H9 (cell line): ENCODE measurements around the gene HBZ. TPM values are rescaled to one million over a fixed set of nuclear protein-coding genes. Genes with fewer than 3 reads are reported as not detected.
A peak's percentile ranks its signal among the peaks of the same experiment; 100 is the strongest.
"Not testable (repeated sequence)": the region's sequence is repeated elsewhere in the genome, so short reads cannot be mapped to it uniquely, and the experiment has no call there.

ENCODE experiments used
- DNase-seq: peaks from one replicate; pipeline ENCODE4 v3.0.0-alpha.2; 2017
- H2AFZ ChIP-seq: one replicate; pipeline ENCODE4 v1.6.1; 2013; ENCODE audit warnings: mild to moderate bottlenecking, low read length, control low read depth, moderate library complexity
- H2AK5ac ChIP-seq: 2 replicates; pipeline ENCODE4 v1.6.1; 2013; ENCODE audit warnings: low read length, control low read depth, mixed read lengths; ENCODE audit not compliant: insufficient read length
- H2BK120ac ChIP-seq: one replicate; pipeline ENCODE4 v1.6.1; 2013; ENCODE audit warnings: low read depth, mild to moderate bottlenecking, low read length, control low read depth, inconsistent platforms; ENCODE audit not compliant: poor library complexity, severe bottlenecking
- H2BK12ac ChIP-seq: 2 replicates; pipeline ENCODE4 v1.6.1; 2013; ENCODE audit warnings: low read length, control low read depth, mixed read lengths, low read depth; ENCODE audit not compliant: insufficient read length
- H2BK15ac ChIP-seq: 2 replicates; pipeline ENCODE4 v1.6.1; 2013; ENCODE audit warnings: low read depth, low read length, control low read depth
- H2BK20ac ChIP-seq: one replicate; pipeline ENCODE4 v1.6.1; 2013; ENCODE audit warnings: low read depth, mild to moderate bottlenecking, low read length, control low read depth, inconsistent platforms; ENCODE audit not compliant: poor library complexity, severe bottlenecking
- H2BK5ac ChIP-seq: 2 replicates; pipeline ENCODE4 v1.6.1; 2013; ENCODE audit warnings: low read length, control low read depth, mixed read lengths; ENCODE audit not compliant: insufficient read length
- H3K14ac ChIP-seq: 2 replicates; pipeline ENCODE4 v1.6.1; 2013; ENCODE audit warnings: low read length, control low read depth; ENCODE audit not compliant: insufficient read depth
- H3K18ac ChIP-seq: 2 replicates; pipeline ENCODE4 v1.6.1; 2013; ENCODE audit warnings: low read depth, mild to moderate bottlenecking, mixed read lengths, low read length, control low read depth; ENCODE audit not compliant: insufficient read length
- H3K23ac ChIP-seq: 2 replicates; pipeline ENCODE4 v1.6.1; 2013; ENCODE audit warnings: low read length, control low read depth, mixed read lengths, low read depth; ENCODE audit not compliant: insufficient read length
- H3K23me2 ChIP-seq: 2 replicates; pipeline ENCODE4 v1.6.1; 2013; ENCODE audit warnings: low read depth, mild to moderate bottlenecking, mixed read lengths, low read length, control low read depth; ENCODE audit not compliant: insufficient read length, poor library complexity, severe bottlenecking
- H3K27ac ChIP-seq: 2 replicates; pipeline ENCODE4 v1.5.1; 2013; ENCODE audit warnings: low read length, control low read depth, mixed read lengths, low read depth; ENCODE audit not compliant: insufficient read length
- H3K27me3 ChIP-seq: 2 replicates; pipeline ENCODE4 v1.6.1; 2013; ENCODE audit warnings: low read length, control low read depth, inconsistent platforms; ENCODE audit not compliant: insufficient read depth
- H3K4ac ChIP-seq: 2 replicates; pipeline ENCODE4 v1.6.1; 2013; ENCODE audit warnings: low read depth, mild to moderate bottlenecking, control low read depth, inconsistent platforms, low read length, moderate library complexity
- H3K4me1 ChIP-seq: 2 replicates; pipeline ENCODE4 v1.6.1; 2013; ENCODE audit warnings: low read length, control low read depth, inconsistent platforms; ENCODE audit not compliant: insufficient read depth
- H3K4me2 ChIP-seq: 2 replicates; pipeline ENCODE4 v1.6.1; 2013; ENCODE audit warnings: low read length, control low read depth, mixed read lengths; ENCODE audit not compliant: insufficient read length, insufficient read depth
- H3K56ac ChIP-seq: 2 replicates; pipeline ENCODE4 v1.6.1; 2013; ENCODE audit warnings: low read depth, mild to moderate bottlenecking, mixed read lengths, low read length, control low read depth; ENCODE audit not compliant: insufficient read length
- H3K79me1 ChIP-seq: 2 replicates; pipeline ENCODE4 v1.6.1; 2013; ENCODE audit warnings: low read depth, mild to moderate bottlenecking, moderate library complexity, low read length, control low read depth, inconsistent platforms; ENCODE audit not compliant: insufficient read depth, poor library complexity, severe bottlenecking
- H3K79me2 ChIP-seq: 2 replicates; pipeline ENCODE4 v1.6.1; 2013; ENCODE audit warnings: low read length, control low read depth, inconsistent platforms; ENCODE audit not compliant: insufficient read depth
- H3K9ac ChIP-seq: 2 replicates; pipeline ENCODE4 v1.6.1; 2013; ENCODE audit warnings: low read length, control low read depth, mixed read lengths; ENCODE audit not compliant: insufficient read length; ENCODE audit errors: extremely low read depth
- H3K9me3 ChIP-seq: one replicate; pipeline ENCODE4 v1.6.1; 2013; ENCODE audit warnings: low read depth, low read length, inconsistent platforms; ENCODE audit not compliant: control insufficient read depth
- H3T11ph ChIP-seq: one replicate; pipeline ENCODE4 v1.6.1; 2013; ENCODE audit warnings: mild to moderate bottlenecking, low read length, control low read depth, inconsistent platforms
- H4K20me1 ChIP-seq: one replicate; pipeline ENCODE4 v1.6.1; 2013; ENCODE audit not compliant: control insufficient read depth, insufficient read length, insufficient read depth
- H4K5ac ChIP-seq: 2 replicates; pipeline ENCODE4 v1.6.1; 2013; ENCODE audit warnings: low read depth, mild to moderate bottlenecking, mixed read lengths, low read length, control low read depth; ENCODE audit not compliant: insufficient read length
- H4K8ac ChIP-seq: replicated peaks from 2 replicates; pipeline ENCODE4 v1.6.1; 2013; ENCODE audit warnings: low read length, control low read depth, mixed read lengths, low read depth; ENCODE audit not compliant: insufficient read length
- H4K91ac ChIP-seq: 2 replicates; pipeline ENCODE4 v1.6.1; 2013; ENCODE audit warnings: low read depth, mild to moderate bottlenecking, moderate library complexity, mixed read lengths, low read length, control low read depth; ENCODE audit not compliant: insufficient read length
- H3K27ac Mint-ChIP-seq, 3 experiments: 2 replicates in 2 of 3; 3 replicates in 1 of 3; pipeline ENCODE4 v1.8.0; 2020 to 2021; ENCODE audit warnings: mixed read lengths in 3 of 3, mild to moderate bottlenecking in 1 of 3, moderate library complexity in 1 of 3
- H3K27me3 Mint-ChIP-seq: 2 replicates; pipeline ENCODE4 v1.8.0; 2021; ENCODE audit warnings: low read depth, mild to moderate bottlenecking, moderate library complexity, mixed read lengths
- H3K36me3 Mint-ChIP-seq, 3 experiments: 2 replicates in 2 of 3; 3 replicates in 1 of 3; pipeline ENCODE4 v1.8.0; 2020 to 2021; ENCODE audit warnings: low read depth in 3 of 3, mixed read lengths in 3 of 3; ENCODE audit not compliant: insufficient read depth in 1 of 3
- H3K4me1 Mint-ChIP-seq, 2 experiments: 2 replicates each; pipeline ENCODE4 v1.8.0; 2020; ENCODE audit warnings: mixed read lengths in 2 of 2
- H3K4me3 Mint-ChIP-seq, 2 experiments: 2 replicates in 1 of 2; 3 replicates in 1 of 2; pipeline ENCODE4 v1.8.0; 2020 to 2021; ENCODE audit warnings: mild to moderate bottlenecking in 2 of 2, mixed read lengths in 2 of 2, moderate library complexity in 1 of 2
- H3K9me3 Mint-ChIP-seq, 2 experiments: 2 replicates in 1 of 2; 3 replicates in 1 of 2; pipeline ENCODE4 v1.8.0; 2020; ENCODE audit warnings: mild to moderate bottlenecking in 2 of 2, mixed read lengths in 2 of 2, moderate library complexity in 1 of 2
- WGBS: extraction: QIAGEN DNeasy Blood & Tissue Kit; methylation state at CpG from one replicate; pipeline ENCODE4 v1.1.7; 2013; ENCODE audit warnings: missing lambda C conversion rate, low lambda C conversion rate, mixed read lengths; ENCODE audit not compliant: insufficient read length; ENCODE audit errors: extremely low coverage; 5-methylcytosine and 5-hydroxymethylcytosine counted together
- total RNA-seq: library from RNA; stranded (reverse); gene quantifications from 2 replicates; pipeline ENCODE4 v1.2.1, GENCODE V29; 2021
- TF ChIP-seq, protein P1 (sequence below): fragments of 200-600 bp; sonication (generic); conservative IDR thresholded peaks from 3 replicates; pipeline ENCODE4 v1.8.0; 2021; ENCODE audit warnings: antibody characterized with exemption, mild to moderate bottlenecking

Gene HBZ
- total RNA-seq, 1 experiment from 2014 or later = not detected

- peak overlapping the region in 1 of 3 experiments; percentile 83; a peak in 1 of 7 replicates for H3K27ac Mint-ChIP-seq
Observed at GRCh38 chr16:175011-175949, 22.8 kb downstream of the HBZ start.

DNA sequence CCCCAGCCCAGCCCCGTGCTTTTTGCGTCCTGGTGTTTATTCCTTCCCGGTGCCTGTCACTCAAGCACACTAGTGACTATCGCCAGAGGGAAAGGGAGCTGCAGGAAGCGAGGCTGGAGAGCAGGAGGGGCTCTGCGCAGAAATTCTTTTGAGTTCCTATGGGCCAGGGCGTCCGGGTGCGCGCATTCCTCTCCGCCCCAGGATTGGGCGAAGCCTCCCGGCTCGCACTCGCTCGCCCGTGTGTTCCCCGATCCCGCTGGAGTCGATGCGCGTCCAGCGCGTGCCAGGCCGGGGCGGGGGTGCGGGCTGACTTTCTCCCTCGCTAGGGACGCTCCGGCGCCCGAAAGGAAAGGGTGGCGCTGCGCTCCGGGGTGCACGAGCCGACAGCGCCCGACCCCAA lies 23.6 kb downstream of the HBZ start:
- H2BK12ac ChIP-seq, H3K79me1 ChIP-seq, H3T11ph ChIP-seq, H2BK20ac ChIP-seq, H3K9me3 Mint-ChIP-seq, H4K8ac ChIP-seq, H2AK5ac ChIP-seq, H3K27ac Mint-ChIP-seq, H3K23ac ChIP-seq, H2BK15ac ChIP-seq, H3K23me2 ChIP-seq, H4K91ac ChIP-seq, H3K56ac ChIP-seq, H2BK120ac ChIP-seq, H3K18ac ChIP-seq, H3K4me2 ChIP-seq, H2BK5ac ChIP-seq, H3K9ac ChIP-seq, H3K4me1 ChIP-seq, H4K20me1 ChIP-seq, H3K79me2 ChIP-seq, DNase-seq, H3K14ac ChIP-seq, H3K27ac ChIP-seq, H3K9me3 ChIP-seq, H4K5ac ChIP-seq, H2AFZ ChIP-seq, H3K36me3 Mint-ChIP-seq, H3K4ac ChIP-seq: not testable (repeated sequence)
- Mint-ChIP-seq H3K4me3 (peak overlapping the region; percentile 48 to 67; a peak in 4 of 5 replicates), H3K4me1 (peaks cover 15 to 20% of the 10 kb centered on the region in 2 experiments), H3K27me3 (peaks cover 77% of the 10 kb centered on the region)
- peaks cover 55% of the 10 kb centered on the region for H3K27me3 ChIP-seq
- WGBS = no CpG with 5 or more reads among the region's 39 CpGs

More at GRCh38 chr16:175011-175949, 22.8 kb downstream of the HBZ start:
- no peak overlapping the region; the same call in 1 of the 2 replicates for H3K14ac ChIP-seq
- H3K27ac ChIP-seq = no peak overlapping the region
- H2BK120ac ChIP-seq = no peak overlapping the region
- H3K9ac ChIP-seq = no peak overlapping the region
- peaks cover 82% of the 10 kb centered on the region for H3K27me3 Mint-ChIP-seq
- no peak overlapping the region for H4K91ac ChIP-seq
- no peak overlapping the region for H3K18ac ChIP-seq
- no peak overlapping the region for H2BK15ac ChIP-seq
- H3K4me1 ChIP-seq = no peaks in the 10 kb centered on the region; the same call in 1 of the 2 replicates
- no CpG with 5 or more reads among the region's 8 CpGs for WGBS
- peak overlapping the region in 1 of 2 experiments; percentile 56; a peak in 2 of 5 replicates for H3K4me3 Mint-ChIP-seq
- no peak overlapping the region for H3K23ac ChIP-seq
- H3K79me1 ChIP-seq = no peaks in the 10 kb centered on the region
- H2AFZ ChIP-seq = no peak overlapping the region
- peaks cover 58% of the 10 kb centered on the region for H3K27me3 ChIP-seq
- H3K9me3 ChIP-seq = no peaks in the 10 kb centered on the region
- no peak overlapping the region for H3K4ac ChIP-seq
- TF ChIP-seq, protein P1, sequence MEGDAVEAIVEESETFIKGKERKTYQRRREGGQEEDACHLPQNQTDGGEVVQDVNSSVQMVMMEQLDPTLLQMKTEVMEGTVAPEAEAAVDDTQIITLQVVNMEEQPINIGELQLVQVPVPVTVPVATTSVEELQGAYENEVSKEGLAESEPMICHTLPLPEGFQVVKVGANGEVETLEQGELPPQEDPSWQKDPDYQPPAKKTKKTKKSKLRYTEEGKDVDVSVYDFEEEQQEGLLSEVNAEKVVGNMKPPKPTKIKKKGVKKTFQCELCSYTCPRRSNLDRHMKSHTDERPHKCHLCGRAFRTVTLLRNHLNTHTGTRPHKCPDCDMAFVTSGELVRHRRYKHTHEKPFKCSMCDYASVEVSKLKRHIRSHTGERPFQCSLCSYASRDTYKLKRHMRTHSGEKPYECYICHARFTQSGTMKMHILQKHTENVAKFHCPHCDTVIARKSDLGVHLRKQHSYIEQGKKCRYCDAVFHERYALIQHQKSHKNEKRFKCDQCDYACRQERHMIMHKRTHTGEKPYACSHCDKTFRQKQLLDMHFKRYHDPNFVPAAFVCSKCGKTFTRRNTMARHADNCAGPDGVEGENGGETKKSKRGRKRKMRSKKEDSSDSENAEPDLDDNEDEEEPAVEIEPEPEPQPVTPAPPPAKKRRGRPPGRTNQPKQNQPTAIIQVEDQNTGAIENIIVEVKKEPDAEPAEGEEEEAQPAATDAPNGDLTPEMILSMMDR = no peak
- no peak overlapping the region for H3T11ph ChIP-seq
- no peaks in the 10 kb centered on the region for H3K23me2 ChIP-seq
- H3K36me3 Mint-ChIP-seq = no peaks in the 10 kb centered on the region; a peak in 2 of 7 replicates
- H3K56ac ChIP-seq = no peak overlapping the region
- H3K4me1 Mint-ChIP-seq = peaks cover 18 to 24% of the 10 kb centered on the region in 2 experiments
- H2AK5ac ChIP-seq = no peak overlapping the region
- H2BK20ac ChIP-seq = no peak overlapping the region
- no peak overlapping the region for H4K8ac ChIP-seq
- no peak for DNase-seq
- no peaks in the 10 kb centered on the region for H3K79me2 ChIP-seq
- no peak overlapping the region for H2BK12ac ChIP-seq
- peaks cover 4 to 10% of the 10 kb centered on the region in 2 experiments; a peak in 2 of 5 replicates for H3K9me3 Mint-ChIP-seq
- no peak overlapping the region for H3K4me2 ChIP-seq
- H2BK5ac ChIP-seq = no peak overlapping the region
- H4K20me1 ChIP-seq = no peaks in the 10 kb centered on the region
- H4K5ac ChIP-seq = no peak overlapping the region
